Liver (tissue), 9 donors: ENCODE measurements around the gene LDB2. TPM values are rescaled to one million over a fixed set of nuclear protein-coding genes. Genes with fewer than 3 reads are reported as not detected.

ENCODE experiments used
- DNase-seq: peaks from one replicate; pipeline ENCODE4 v3.0.0-alpha.2; 2017; ENCODE audit warnings: low spot score
- H3K27ac ChIP-seq, 2 donors: one replicate each; pipeline ENCODE4 v1.7.0; 2013; ENCODE audit warnings: inconsistent platforms in 2 of 2, low read length in 2 of 2, control low read depth in 1 of 2, low read depth in 1 of 2, mild to moderate bottlenecking in 1 of 2
- H3K27me3 ChIP-seq, 4 donors: one replicate each; pipeline versions ENCODE4 v1.6.1 to v1.7.0; 2013; ENCODE audit warnings: low read length in 3 of 4, inconsistent platforms in 1 of 4, mild to moderate bottlenecking in 1 of 4, moderate library complexity in 1 of 4; ENCODE audit not compliant: control insufficient read depth in 4 of 4, insufficient read depth in 4 of 4
- H3K36me3 ChIP-seq, 4 donors: one replicate each; pipeline versions ENCODE4 v1.6.1 to v1.7.0; 2013; ENCODE audit warnings: low read length in 3 of 4, mild to moderate bottlenecking in 3 of 4, low read depth in 1 of 4, moderate library complexity in 1 of 4; ENCODE audit not compliant: control insufficient read depth in 4 of 4, insufficient read depth in 3 of 4
- H3K4me1 ChIP-seq, 4 donors: one replicate each; pipeline versions ENCODE4 v1.6.1 to v1.7.0; 2013; ENCODE audit warnings: low read length in 3 of 4, mild to moderate bottlenecking in 3 of 4, moderate library complexity in 1 of 4; ENCODE audit not compliant: control insufficient read depth in 4 of 4, insufficient read depth in 4 of 4
- H3K4me3 ChIP-seq, 3 donors: one replicate each; pipeline versions ENCODE4 v1.6.1 to v1.7.0; 2013; ENCODE audit warnings: low read length in 3 of 3, control low read depth in 1 of 3, low read depth in 1 of 3, mild to moderate bottlenecking in 1 of 3
- H3K9ac ChIP-seq, 2 donors: one replicate each; pipeline ENCODE4 v1.7.0; 2013; ENCODE audit warnings: low read length in 2 of 2, mild to moderate bottlenecking in 2 of 2, moderate library complexity in 2 of 2, control low read depth in 1 of 2, low read depth in 1 of 2
- H3K9me3 ChIP-seq, 4 donors: one replicate each; pipeline versions ENCODE4 v1.6.1 to v1.7.0; 2013; ENCODE audit warnings: low read length in 3 of 4; ENCODE audit not compliant: control insufficient read depth in 4 of 4
- ATF3 ChIP-seq: IDR thresholded peaks from 2 replicates; pipeline ENCODE4 v1.6.1; 2016; ENCODE audit warnings: antibody characterized with exemption
- CTCF ChIP-seq: fragments of 150-350 bp; IDR thresholded peaks from 2 replicates; pipeline ENCODE4 v1.5.1; 2017; ENCODE audit warnings: improper control_type of control experiment, low read depth, low read length; ENCODE audit not compliant: missing input control
- EGR1 ChIP-seq, 2 donors: IDR thresholded peaks; 2 replicates each; pipeline ENCODE4 v1.6.1; 2016 to 2018; ENCODE audit warnings: antibody characterized with exemption in 2 of 2, low read depth in 2 of 2
- FOXA2 ChIP-seq: IDR thresholded peaks from 2 replicates; pipeline ENCODE4 v1.6.1; 2016; ENCODE audit warnings: antibody characterized with exemption
- GABPA ChIP-seq, 2 donors: IDR thresholded peaks in 1 of 2; conservative IDR thresholded peaks in 1 of 2; 2 replicates each; pipeline ENCODE4 v1.6.1; 2016; ENCODE audit warnings: antibody characterized with exemption in 2 of 2, mild to moderate bottlenecking in 1 of 2, moderate library complexity in 1 of 2
- HNF4A ChIP-seq, 2 donors: conservative IDR thresholded peaks; 2 replicates each; pipeline ENCODE4 v1.6.1; 2016; ENCODE audit warnings: antibody characterized with exemption in 2 of 2, mild to moderate bottlenecking in 2 of 2
- HNF4G ChIP-seq: IDR thresholded peaks from 2 replicates; pipeline ENCODE4 v1.6.1; 2016; ENCODE audit warnings: antibody characterized with exemption
- JUND ChIP-seq, 2 donors: IDR thresholded peaks; 2 replicates each; pipeline ENCODE4 v1.6.1; 2016; ENCODE audit warnings: antibody characterized with exemption in 2 of 2
- MAX ChIP-seq: IDR thresholded peaks from 2 replicates; pipeline ENCODE4 v1.6.1; 2016; ENCODE audit warnings: antibody characterized with exemption
- NR2F2 ChIP-seq: IDR thresholded peaks from 2 replicates; pipeline ENCODE4 v1.6.1; 2016; ENCODE audit warnings: antibody characterized with exemption
- RAD21 ChIP-seq, 2 donors: IDR thresholded peaks; 2 replicates each; pipeline ENCODE4 v1.6.1; 2016; ENCODE audit warnings: antibody characterized with exemption in 2 of 2, mild to moderate bottlenecking in 2 of 2
- RXRA ChIP-seq, 2 donors: IDR thresholded peaks; 2 replicates each; pipeline ENCODE4 v1.6.1; 2017 to 2018; ENCODE audit warnings: antibody characterized with exemption in 2 of 2, mild to moderate bottlenecking in 1 of 2
- SP1 ChIP-seq: IDR thresholded peaks from 2 replicates; pipeline ENCODE4 v1.6.1; 2018; ENCODE audit warnings: antibody characterized with exemption, mild to moderate bottlenecking
- TAF1 ChIP-seq: conservative IDR thresholded peaks from 2 replicates; pipeline ENCODE4 v1.6.1; 2016; ENCODE audit warnings: antibody characterized with exemption, mild to moderate bottlenecking
- YY1 ChIP-seq: IDR thresholded peaks from 2 replicates; pipeline ENCODE4 v1.6.1; 2016; ENCODE audit warnings: antibody characterized with exemption, mild to moderate bottlenecking
- ZBTB33 ChIP-seq: IDR thresholded peaks from 2 replicates; pipeline ENCODE4 v1.6.1; 2016; ENCODE audit warnings: antibody characterized with exemption
- WGBS: extraction: QIAGEN DNeasy Blood & Tissue Kit; methylation state at CpG from one replicate; pipeline ENCODE4 v1.1.7; 2013; 5-methylcytosine and 5-hydroxymethylcytosine counted together
- polyA plus RNA-seq, 2 donors: library from polyadenylated mRNA; stranded (reverse) in 1 of 2; unstranded in 1 of 2; fragments of 200-250 nt in 1 of 2; fragments of >200 nt in 1 of 2; fragmentation: Nextera tagmentation in 1 of 2; extraction: Ambion mirVana in 1 of 2; gene quantifications; one replicate each; pipeline versions ENCODE4 v1.2.1 to v1.2.3, GENCODE V29; 2013 to 2015
- total RNA-seq, 2 donors: library from RNA; depleted of rRNA; stranded (reverse); fragments of >200 nt; gene quantifications; one replicate each; pipeline ENCODE4 v1.2.3, GENCODE V29; 2014
- donor health status: healthy.
- donor health status: healthy.
- donor health status: healthy.
- donor health status: healthy.
- donor health status: healthy.

Gene LDB2
- total and polyA plus RNA-seq, 4 donors: 7.4 to 31.9 (median 16.8) TPM

- TF ChIP-seq SP1: no peak
- no peak for TF ChIP-seq NR2F2
- TF ChIP-seq FOXA2: no peak
- no peak for TF ChIP-seq MAX
- TF ChIP-seq EGR1 (IDR thresholded peaks at IDR 0.05; ENCODE audit: low read depth in 2 of 2): no peak
- no peak for TF ChIP-seq RAD21 (IDR thresholded peaks at IDR 0.05)
- TF ChIP-seq HNF4A (conservative IDR thresholded peaks at IDR 0.05): no peak
- no peak for TF ChIP-seq JUND (IDR thresholded peaks at IDR 0.05)
- no peak for TF ChIP-seq CTCF
- no peaks in the 10 kb centered on the region for H3K4me1 ChIP-seq
- H3K27ac ChIP-seq: no peak overlapping the region
- H3K4me3 ChIP-seq: no peak overlapping the region
- 82% methylated on average over 5 of the region's 5 CpGs for WGBS
- peaks cover 0 to 11% (median 0%) of the 10 kb centered on the region in 4 donors for H3K27me3 ChIP-seq
- no peak overlapping the region for H3K9ac ChIP-seq
- no peaks in the 10 kb centered on the region for H3K9me3 ChIP-seq
- no peaks in the 10 kb centered on the region for H3K36me3 ChIP-seq
- DNase-seq: no peak
These were observed 122.9 kb downstream of the LDB2 start for GRCh38 chr4:16775411-16776154.

GRCh38 chr4:16772366-16772850 is 126.0 kb downstream of the LDB2 start:
- peaks cover 0 to 11% (median 0%) of the 10 kb centered on the region in 4 donors for H3K27me3 ChIP-seq
- no peak for DNase-seq
- TF ChIP-seq MAX (no peak), RAD21 (IDR thresholded peaks at IDR 0.05) (no peak), ATF3 (no peak), GABPA (IDR thresholded peaks at IDR 0.05 in 1 of 2, conservative IDR thresholded peaks at IDR 0.05 in 1 of 2) (no peak), SP1 (no peak), CTCF (no peak), RXRA (IDR thresholded peaks at IDR 0.05) (no peak), FOXA2 (no peak), EGR1 (IDR thresholded peaks at IDR 0.05; ENCODE audit: low read depth in 2 of 2) (no peak), TAF1 (no peak), HNF4G (no peak), YY1 (no peak), HNF4A (conservative IDR thresholded peaks at IDR 0.05) (no peak), ZBTB33 (no peak), NR2F2 (no peak)

More at GRCh38 chr4:16772366-16772850, 126.0 kb downstream of the LDB2 start:
- Histone ChIP-seq H3K4me1 (no peaks in the 10 kb centered on the region), H3K9ac (no peak overlapping the region), H3K9me3 (no peaks in the 10 kb centered on the region), H3K36me3 (no peaks in the 10 kb centered on the region), H3K4me3 (no peak overlapping the region), H3K27ac (no peak overlapping the region)
- 68% methylated on average over 2 of the region's 2 CpGs for WGBS
